ENCODE results near the gene SV2B. TPM values are rescaled to one million over a fixed set of nuclear protein-coding genes. Genes with fewer than 3 reads are reported as not detected.

SV2B gene
- total RNA-seq, 1 experiment from 2014 or later = not detected

GRCh38 chr15:91227117-91227516, 127.1 kb downstream of the SV2B start:
- no peak for DNase-seq
- H3K4me3 ChIP-seq = no peak overlapping the region
- no peaks in the 10 kb centered on the region for H3K9me3 ChIP-seq
- peaks cover 40% of the 10 kb centered on the region for H3K27me3 ChIP-seq
- no peaks in the 10 kb centered on the region for H3K36me3 ChIP-seq

GRCh38 chr15:91227766-91228165, 127.7 kb downstream of the SV2B start:
- Histone ChIP-seq H3K27me3 (peaks cover 40% of the 10 kb centered on the region), H3K4me3 (no peak overlapping the region), H3K36me3 (no peaks in the 10 kb centered on the region), H3K9me3 (no peaks in the 10 kb centered on the region)
- DNase-seq = no peak

- H3K36me3 ChIP-seq = no peaks in the 10 kb centered on the region
- H3K9me3 ChIP-seq = no peaks in the 10 kb centered on the region
- DNase-seq = no peak
- no peak overlapping the region for H3K4me3 ChIP-seq
- H3K27me3 ChIP-seq = peaks cover 40% of the 10 kb centered on the region
Observed at GRCh38 chr15:91228383-91228782, 128.3 kb downstream of the SV2B start.

GRCh38 chr15:91228890-91229289, 128.8 kb downstream of the SV2B start:
- H3K36me3 ChIP-seq = no peaks in the 10 kb centered on the region
- no peak overlapping the region for H3K4me3 ChIP-seq
- H3K27me3 ChIP-seq = peaks cover 40% of the 10 kb centered on the region
- DNase-seq = no peak
- H3K9me3 ChIP-seq = no peaks in the 10 kb centered on the region

- no peaks in the 10 kb centered on the region for H3K36me3 ChIP-seq
- H3K4me3 ChIP-seq = no peak overlapping the region
- DNase-seq = no peak
- H3K27me3 ChIP-seq = peaks cover 35% of the 10 kb centered on the region
- H3K9me3 ChIP-seq = no peaks in the 10 kb centered on the region
Observed at GRCh38 chr15:91231703-91232102, 131.6 kb downstream of the SV2B start.

GRCh38 chr15:91234759-91235158, 134.7 kb downstream of the SV2B start:
- H3K9me3 ChIP-seq = no peaks in the 10 kb centered on the region
- no peak for DNase-seq

GRCh38 chr15:91235376-91235775, 135.3 kb downstream of the SV2B start:
- Histone ChIP-seq H3K36me3 (no peaks in the 10 kb centered on the region), H3K27me3 (peaks cover 41% of the 10 kb centered on the region), H3K4me3 (no peak overlapping the region), H3K9me3 (no peaks in the 10 kb centered on the region)
- no peak for DNase-seq

More at GRCh38 chr15:91234759-91235158, 134.7 kb downstream of the SV2B start:
- H3K36me3 ChIP-seq = no peaks in the 10 kb centered on the region
- peaks cover 36% of the 10 kb centered on the region for H3K27me3 ChIP-seq
- H3K4me3 ChIP-seq = no peak overlapping the region

GRCh38 chr15:91237445-91237844, 137.4 kb downstream of the SV2B start:
- no peaks in the 10 kb centered on the region for H3K9me3 ChIP-seq
- H3K4me3 ChIP-seq = no peak overlapping the region
- peaks cover 38% of the 10 kb centered on the region for H3K27me3 ChIP-seq
- H3K36me3 ChIP-seq = no peaks in the 10 kb centered on the region
- no peak for DNase-seq

- peaks cover 42% of the 10 kb centered on the region for H3K27me3 ChIP-seq
- no peak for DNase-seq
- no peaks in the 10 kb centered on the region for H3K36me3 ChIP-seq
- H3K4me3 ChIP-seq = no peak overlapping the region
- no peaks in the 10 kb centered on the region for H3K9me3 ChIP-seq
Observed at GRCh38 chr15:91238644-91239425, 138.8 kb downstream of the SV2B start.

GRCh38 chr15:91243826-91244225, 143.8 kb downstream of the SV2B start:
- Histone ChIP-seq H3K36me3 (no peaks in the 10 kb centered on the region), H3K27me3 (peaks cover 28% of the 10 kb centered on the region), H3K4me3 (no peak overlapping the region), H3K9me3 (no peaks in the 10 kb centered on the region)
- no peak for DNase-seq

- Histone ChIP-seq H3K4me3 (no peak overlapping the region), H3K9me3 (no peaks in the 10 kb centered on the region), H3K27me3 (peaks cover 18% of the 10 kb centered on the region), H3K36me3 (no peaks in the 10 kb centered on the region)
- DNase-seq = no peak
Observed at GRCh38 chr15:91244919-91245318, 144.9 kb downstream of the SV2B start.

GRCh38 chr15:91246998-91247397, 146.9 kb downstream of the SV2B start:
- H3K9me3 ChIP-seq = no peaks in the 10 kb centered on the region
- no peaks in the 10 kb centered on the region for H3K36me3 ChIP-seq
- no peak for DNase-seq
- peaks cover 13% of the 10 kb centered on the region; the same call in 1 of the 2 replicates for H3K27me3 ChIP-seq
- H3K4me3 ChIP-seq = no peak overlapping the region

- no peaks in the 10 kb centered on the region for H3K9me3 ChIP-seq
- no peaks in the 10 kb centered on the region for H3K36me3 ChIP-seq
- DNase-seq = no peak
- H3K4me3 ChIP-seq = no peak overlapping the region
- peaks cover 14% of the 10 kb centered on the region; the same call in 1 of the 2 replicates for H3K27me3 ChIP-seq
Observed at GRCh38 chr15:91249591-91249990, 149.5 kb downstream of the SV2B start.

GRCh38 chr15:91252322-91252721, 152.3 kb downstream of the SV2B start:
- Histone ChIP-seq H3K27me3 (peaks cover 20% of the 10 kb centered on the region), H3K9me3 (no peaks in the 10 kb centered on the region), H3K36me3 (no peaks in the 10 kb centered on the region), H3K4me3 (no peak overlapping the region)
- no peak for DNase-seq

GRCh38 chr15:91252756-91253155, 152.7 kb downstream of the SV2B start:
- H3K27me3 ChIP-seq = peaks cover 20% of the 10 kb centered on the region
- H3K36me3 ChIP-seq = no peaks in the 10 kb centered on the region
- DNase-seq = no peak

GRCh38 chr15:91253605-91254004, 153.5 kb downstream of the SV2B start:
- Histone ChIP-seq H3K27me3 (peaks cover 20% of the 10 kb centered on the region), H3K9me3 (no peaks in the 10 kb centered on the region), H3K4me3 (no peak overlapping the region), H3K36me3 (no peaks in the 10 kb centered on the region)
- no peak for DNase-seq

More at GRCh38 chr15:91252756-91253155, 152.7 kb downstream of the SV2B start:
- Histone ChIP-seq H3K4me3 (no peak overlapping the region), H3K9me3 (no peaks in the 10 kb centered on the region)

- H3K9me3 ChIP-seq = no peaks in the 10 kb centered on the region
- peaks cover 20% of the 10 kb centered on the region for H3K27me3 ChIP-seq
- H3K36me3 ChIP-seq = no peaks in the 10 kb centered on the region
- no peak overlapping the region for H3K4me3 ChIP-seq
- DNase-seq = no peak
Observed at GRCh38 chr15:91254766-91255165, 154.7 kb downstream of the SV2B start.

GRCh38 chr15:91255670-91256192, 155.7 kb downstream of the SV2B start:
- Histone ChIP-seq H3K9me3 (no peaks in the 10 kb centered on the region), H3K36me3 (no peaks in the 10 kb centered on the region), H3K27me3 (peaks cover 24% of the 10 kb centered on the region), H3K4me3 (no peak overlapping the region)
- DNase-seq = no peak

All from MG63 (cell line).